ENCODE measurements around the gene UGT1A8. TPM values are rescaled to one million over a fixed set of nuclear protein-coding genes. Genes with fewer than 3 reads are reported as not detected.

UGT1A8 gene
- total RNA-seq, 1 donor from 2014 or later: not detected

GRCh38 chr2:233680361-233681045 is 63.1 kb downstream of the UGT1A8 start:
- intact Hi-C loops (cut with micrococcal nuclease): no loop called here
- TF ChIP-seq, protein P1, sequence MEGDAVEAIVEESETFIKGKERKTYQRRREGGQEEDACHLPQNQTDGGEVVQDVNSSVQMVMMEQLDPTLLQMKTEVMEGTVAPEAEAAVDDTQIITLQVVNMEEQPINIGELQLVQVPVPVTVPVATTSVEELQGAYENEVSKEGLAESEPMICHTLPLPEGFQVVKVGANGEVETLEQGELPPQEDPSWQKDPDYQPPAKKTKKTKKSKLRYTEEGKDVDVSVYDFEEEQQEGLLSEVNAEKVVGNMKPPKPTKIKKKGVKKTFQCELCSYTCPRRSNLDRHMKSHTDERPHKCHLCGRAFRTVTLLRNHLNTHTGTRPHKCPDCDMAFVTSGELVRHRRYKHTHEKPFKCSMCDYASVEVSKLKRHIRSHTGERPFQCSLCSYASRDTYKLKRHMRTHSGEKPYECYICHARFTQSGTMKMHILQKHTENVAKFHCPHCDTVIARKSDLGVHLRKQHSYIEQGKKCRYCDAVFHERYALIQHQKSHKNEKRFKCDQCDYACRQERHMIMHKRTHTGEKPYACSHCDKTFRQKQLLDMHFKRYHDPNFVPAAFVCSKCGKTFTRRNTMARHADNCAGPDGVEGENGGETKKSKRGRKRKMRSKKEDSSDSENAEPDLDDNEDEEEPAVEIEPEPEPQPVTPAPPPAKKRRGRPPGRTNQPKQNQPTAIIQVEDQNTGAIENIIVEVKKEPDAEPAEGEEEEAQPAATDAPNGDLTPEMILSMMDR (IDR thresholded peaks at IDR 0.05; ENCODE audit: borderline replicate concordance): no peak
- DNase-seq: no peak
- no peaks in the 10 kb centered on the region for H3K4me1 ChIP-seq
- H3K27ac ChIP-seq (replicated peaks): no peak overlapping the region
- H3K36me3 ChIP-seq: no peaks in the 10 kb centered on the region
- H3K4me3 ChIP-seq: no peak overlapping the region
- no peaks in the 10 kb centered on the region for H3K9me3 ChIP-seq (replicated peaks)
- peaks cover 45% of the 10 kb centered on the region for H3K27me3 ChIP-seq (ENCODE audit: low read depth)

- Histone ChIP-seq H3K27ac (replicated peaks) (no peak within 1 kb of the TSS), H3K27me3 (ENCODE audit: low read depth) (peaks cover 45% of the 10 kb centered on the region), H3K9me3 (replicated peaks) (no peaks in the 10 kb centered on the region), H3K4me1 (no peaks in the 10 kb centered on the region), H3K4me3 (no peak within 1 kb of the TSS), H3K36me3 (no peaks in the 10 kb centered on the region)
- intact Hi-C loops (cut with micrococcal nuclease): no loop called here
- no peak for DNase-seq
- TF ChIP-seq, protein P1 (IDR thresholded peaks at IDR 0.05; ENCODE audit: borderline replicate concordance): no peak
Observed at GRCh38 chr2:233681521-233682099, 64.2 kb downstream of the UGT1A8 start, which contains the start of gene UGT1A7. UGT1A7 (plus strand) TSS chr2:233681901; CDS start chr2:233681938, 37 bp downstream.

DNA sequence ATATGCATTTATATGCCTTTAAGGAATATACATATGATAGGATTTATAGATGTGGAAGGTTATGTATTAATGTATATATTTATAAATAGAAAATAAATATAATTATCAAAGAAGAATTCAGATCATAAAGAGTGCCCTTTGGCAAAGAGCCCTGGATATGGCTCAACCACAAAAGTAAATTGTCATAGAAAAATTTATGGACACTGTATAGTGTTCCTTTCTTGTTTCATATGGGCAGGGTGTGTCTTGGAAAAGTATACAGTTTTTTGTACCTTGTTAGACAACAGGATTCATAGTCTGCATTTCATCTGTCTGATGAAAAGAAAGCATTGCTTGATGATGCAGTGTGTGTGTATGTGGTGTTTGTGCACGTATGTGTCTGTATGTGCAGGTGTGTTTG is 67.2 kb downstream of the UGT1A8 start:
- no peak overlapping the region for H3K27ac ChIP-seq (replicated peaks)
- no peak for DNase-seq
- TF ChIP-seq, protein P1 (IDR thresholded peaks at IDR 0.05; ENCODE audit: borderline replicate concordance): no peak
- no peaks in the 10 kb centered on the region for H3K9me3 ChIP-seq (replicated peaks)
- peaks cover 30% of the 10 kb centered on the region for H3K27me3 ChIP-seq (ENCODE audit: low read depth)
- intact Hi-C loops (cut with micrococcal nuclease): no loop called here
- no peaks in the 10 kb centered on the region for H3K4me1 ChIP-seq
- no peaks in the 10 kb centered on the region for H3K36me3 ChIP-seq
- H3K4me3 ChIP-seq: no peak overlapping the region

DNA sequence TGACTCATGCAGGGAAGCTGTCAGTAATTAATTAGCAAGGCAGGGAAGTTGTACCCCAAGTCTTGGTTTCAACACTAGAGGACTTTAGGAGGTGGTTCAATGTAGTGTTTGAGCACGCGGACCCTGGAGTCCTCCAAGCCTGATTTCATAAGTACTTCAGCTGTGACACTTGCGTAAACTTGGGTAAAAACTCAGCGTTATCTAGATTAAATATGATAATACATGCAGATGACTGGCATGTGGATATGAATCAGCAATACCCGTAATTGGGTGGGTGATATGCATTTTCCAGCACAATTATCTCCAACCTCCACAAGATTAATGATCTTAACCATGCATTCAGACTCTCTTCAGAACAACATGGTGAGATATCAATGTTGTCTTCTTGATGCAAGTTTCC is 69.5 kb downstream of the UGT1A8 start:
- Histone ChIP-seq H3K27ac (replicated peaks) (no peak overlapping the region), H3K27me3 (ENCODE audit: low read depth) (peaks cover 20% of the 10 kb centered on the region), H3K9me3 (replicated peaks) (no peaks in the 10 kb centered on the region), H3K36me3 (no peaks in the 10 kb centered on the region), H3K4me3 (no peak overlapping the region), H3K4me1 (no peaks in the 10 kb centered on the region)
- DNase-seq: no peak
- TF ChIP-seq, protein P1 (IDR thresholded peaks at IDR 0.05; ENCODE audit: borderline replicate concordance): no peak
- intact Hi-C loops (cut with micrococcal nuclease): no loop called here

GRCh38 chr2:233688341-233688740 is 70.9 kb downstream of the UGT1A8 start:
- DNase-seq: no peak
- H3K4me3 ChIP-seq: no peak overlapping the region
- intact Hi-C loops (cut with micrococcal nuclease): no loop called here
- no peak overlapping the region for H3K27ac ChIP-seq (replicated peaks)
- H3K27me3 ChIP-seq (ENCODE audit: low read depth): peaks cover 22% of the 10 kb centered on the region
- TF ChIP-seq, protein P1 (IDR thresholded peaks at IDR 0.05; ENCODE audit: borderline replicate concordance): no peak
- no peaks in the 10 kb centered on the region for H3K4me1 ChIP-seq
- H3K36me3 ChIP-seq: no peaks in the 10 kb centered on the region
- H3K9me3 ChIP-seq (replicated peaks): no peaks in the 10 kb centered on the region
